Keratinocyte (primary cell): Measurements from ENCODE around the gene PARD3. TPM values are rescaled to one million over a fixed set of nuclear protein-coding genes. Genes with fewer than 3 reads are reported as not detected.

ENCODE experiments used
- DNase-seq: peaks from one replicate; pipeline ENCODE4 v3.0.0-alpha.2; 2011; ENCODE audit warnings: low read depth, missing footprints, low spot score
- FAIRE-seq: peaks from 2 replicates; lab custom pipeline; 2011; peaks lifted over from hg19 to GRCh38; lab: Jason Lieb, UNC
- H2AFZ ChIP-seq: 2 replicates; pipeline ENCODE4 v1.6.0; 2012; ENCODE audit warnings: low read length, control low read depth, inconsistent platforms; ENCODE audit not compliant: control insufficient read depth
- H3K27ac ChIP-seq: 2 replicates; pipeline ENCODE4 v1.5.1; 2011; ENCODE audit warnings: low read length; ENCODE audit not compliant: control insufficient read depth, insufficient read depth
- H3K27me3 ChIP-seq: 3 replicates; pipeline ENCODE4 v1.6.0; 2011; ENCODE audit warnings: low read length; ENCODE audit not compliant: control insufficient read depth, insufficient read depth; ENCODE audit errors: extremely low read depth
- H3K36me3 ChIP-seq, 2 experiments: 2 replicates in 1 of 2; 3 replicates in 1 of 2; pipeline ENCODE4 v1.5.1; 2011; ENCODE audit warnings: low read length in 2 of 2, mild to moderate bottlenecking in 1 of 2; ENCODE audit not compliant: control insufficient read depth in 2 of 2, insufficient read depth in 2 of 2; ENCODE audit errors: extremely low read depth in 1 of 2
- H3K4me1 ChIP-seq: 3 replicates; pipeline ENCODE4 v1.5.1; 2011; ENCODE audit warnings: low read length; ENCODE audit not compliant: control insufficient read depth, insufficient read depth; ENCODE audit errors: extremely low read depth
- H3K4me2 ChIP-seq: 3 replicates; pipeline ENCODE4 v1.6.0; 2011; ENCODE audit warnings: low read depth, low read length; ENCODE audit not compliant: control insufficient read depth, insufficient read depth; ENCODE audit errors: extremely low read depth
- H3K4me3 ChIP-seq, 3 experiments: fragments of 200-600 bp in 1 of 3; sonication (generic) in 1 of 3; 2 replicates in 2 of 3; 3 replicates in 1 of 3; pipeline ENCODE4 v1.5.1; 2011 to 2016; ENCODE audit warnings: low read length in 3 of 3, mild to moderate bottlenecking in 3 of 3, control low read depth in 2 of 3, inconsistent platforms in 1 of 3, low read depth in 1 of 3, mixed read lengths in 1 of 3, mixed run types in 1 of 3, moderate library complexity in 1 of 3; ENCODE audit not compliant: control insufficient read depth in 2 of 3, insufficient read depth in 2 of 3; ENCODE audit errors: extremely low read depth in 1 of 3
- H3K79me2 ChIP-seq: 2 replicates; pipeline ENCODE4 v1.6.0; 2012; ENCODE audit warnings: low read length; ENCODE audit not compliant: control insufficient read depth, insufficient read depth
- H3K9ac ChIP-seq: 3 replicates; pipeline ENCODE4 v1.6.0; 2011; ENCODE audit warnings: low read length; ENCODE audit not compliant: control insufficient read depth, insufficient read depth; ENCODE audit errors: extremely low read depth
- H3K9me1 ChIP-seq: 3 replicates; pipeline ENCODE4 v1.6.0; 2011; ENCODE audit warnings: low read length; ENCODE audit not compliant: control insufficient read depth, insufficient read depth; ENCODE audit errors: extremely low read depth
- H3K9me3 ChIP-seq: 2 replicates; pipeline ENCODE4 v1.5.1; 2012; ENCODE audit warnings: low read depth, low read length; ENCODE audit not compliant: control insufficient read depth
- H4K20me1 ChIP-seq: 3 replicates; pipeline ENCODE4 v1.6.0; 2011; ENCODE audit warnings: low read length; ENCODE audit not compliant: control insufficient read depth, insufficient read depth; ENCODE audit errors: extremely low read depth
- CTCF ChIP-seq, 3 experiments: IDR thresholded peaks in 1 of 3; conservative IDR thresholded peaks in 1 of 3; optimal IDR thresholded peaks in 1 of 3; 2 replicates in 2 of 3; 3 replicates in 1 of 3; pipeline versions ENCODE3 to v1.5.1; 2011; ENCODE audit warnings: low read length in 3 of 3, mild to moderate bottlenecking in 3 of 3, moderate library complexity in 2 of 3, control low read depth in 1 of 3, inconsistent platforms in 1 of 3; ENCODE audit not compliant: insufficient read depth in 2 of 3; ENCODE audit errors: extremely low read depth in 1 of 3
- EZH2 ChIP-seq: IDR thresholded peaks from one replicate; pipeline ENCODE4 v1.6.1; 2012; ENCODE audit warnings: inconsistent platforms, mild to moderate bottlenecking, low read length, moderate library complexity
- dilution Hi-C: fragments of 300-500 bp; cut with MboI; formaldehyde crosslinking; loops from one replicate; pipeline ENCODE4 v1.7.0; 2020; ENCODE audit warnings: low sequenced_read_pairs; ENCODE audit not compliant: extremely low pct_ligation_motif_present
- polyA plus RNA-seq, 5 experiments: library from polyadenylated mRNA; depleted of rRNA in 3 of 5; stranded (reverse) in 3 of 5; stranded (forward) in 1 of 5; unstranded in 1 of 5; fragments of >200 nt; gene quantifications; 1 replicate in 1 of 5; 2 replicates in 3 of 5; 3 replicates in 1 of 5; pipeline versions ENCODE4 v1.2.1 to v1.2.3, GENCODE V29; 2011 to 2012; ENCODE audit warnings: missing spikeins in 2 of 5, low read depth in 1 of 5, low replicate concordance in 1 of 5

PARD3 gene
- polyA plus RNA-seq, 1 donor (not counting 4 experiments of a cell fraction or from before 2014, with no cell fraction given) = 46.4 TPM

GRCh38 chr10:34814223-34814912, 728 bp downstream of the PARD3 start:
- no peaks in the 10 kb centered on the region for H3K9me3 ChIP-seq
- peak overlapping the region; percentile 87 for H3K9ac ChIP-seq
- H3K4me3 ChIP-seq = peak overlapping the region; percentile 74 to 85 (median 77)
- H3K36me3 ChIP-seq = no peaks in the 10 kb centered on the region
- TF ChIP-seq CTCF (optimal IDR thresholded peaks at IDR 0.05 in 1 of 3, IDR thresholded peaks at IDR 0.05 in 1 of 3, conservative IDR thresholded peaks at IDR 0.05 in 1 of 3; ENCODE audit: extremely low read depth in 1 of 3, insufficient read depth in 2 of 3, low read length in 3 of 3) (peak in 1 of 3 experiments; percentile 24), EZH2 (no peak)
- no peaks in the 10 kb centered on the region for H3K27me3 ChIP-seq
- no peak for DNase-seq
- H3K79me2 ChIP-seq = peaks cover 49% of the 10 kb centered on the region
- H3K4me2 ChIP-seq = peak overlapping the region; percentile 97
- H4K20me1 ChIP-seq = peaks cover under 1% of the 10 kb centered on the region
- no peak overlapping the region for H2AFZ ChIP-seq
- no peak for FAIRE-seq
- H3K4me1 ChIP-seq = peaks cover 27% of the 10 kb centered on the region
- peaks cover under 1% of the 10 kb centered on the region for H3K9me1 ChIP-seq
- dilution Hi-C loops = no loop called here
- peak overlapping the region; percentile 72 for H3K27ac ChIP-seq

- H3K4me2 ChIP-seq = peak overlapping the region; percentile 97
- dilution Hi-C loops = no loop called here
- peak overlapping the region; percentile 72 for H3K27ac ChIP-seq
- no peaks in the 10 kb centered on the region for H3K36me3 ChIP-seq
- peak overlapping the region; percentile 74 to 85 (median 77) for H3K4me3 ChIP-seq
- H2AFZ ChIP-seq = no peak overlapping the region
- peaks cover 4% of the 10 kb centered on the region for H4K20me1 ChIP-seq
- H3K4me1 ChIP-seq = peaks cover 34% of the 10 kb centered on the region
- peaks cover 56% of the 10 kb centered on the region for H3K79me2 ChIP-seq
- no peaks in the 10 kb centered on the region for H3K27me3 ChIP-seq
- peak overlapping the region; percentile 87 for H3K9ac ChIP-seq
- H3K9me3 ChIP-seq = no peaks in the 10 kb centered on the region
- DNase-seq (no peak), FAIRE-seq (peak; percentile 75)
- TF ChIP-seq EZH2 = no peak
- no peak for TF ChIP-seq CTCF (optimal IDR thresholded peaks at IDR 0.05 in 1 of 3, IDR thresholded peaks at IDR 0.05 in 1 of 3, conservative IDR thresholded peaks at IDR 0.05 in 1 of 3; ENCODE audit: extremely low read depth in 1 of 3, insufficient read depth in 2 of 3, low read length in 3 of 3)
- peaks cover 2% of the 10 kb centered on the region for H3K9me1 ChIP-seq
Measured at GRCh38 chr10:34813626-34814222, 1.4 kb downstream of the PARD3 start.
